Esophagus squamous epithelium (tissue), 5 donors: ENCODE measurements around the gene CELF3. TPM values are rescaled to one million over a fixed set of nuclear protein-coding genes. Genes with fewer than 3 reads are reported as not detected.
"Not testable (repeated sequence)": the region's sequence is repeated elsewhere in the genome, so short reads cannot be mapped to it uniquely, and the experiment has no call there.

Source experiments
- DNase-seq: peaks from one replicate; lab custom pipeline; 2025; lab: John Stamatoyannopoulos, UW
- H3K27ac ChIP-seq, 4 donors: fragments of 200-600 bp; sonication (generic); one replicate each; pipeline ENCODE4 v1.5.1; 2016 to 2019; ENCODE audit warnings: mild to moderate bottlenecking in 1 of 4
- H3K27me3 ChIP-seq, 4 donors: fragments of 200-600 bp; sonication (generic); 1 replicate in 3 of 4; 2 replicates in 1 of 4; pipeline versions ENCODE4 v1.5.1 to v1.6.0; 2017 to 2021; ENCODE audit warnings: antibody characterized with exemption in 1 of 4
- H3K36me3 ChIP-seq, 3 donors: fragments of 200-600 bp; sonication (generic); one replicate each; pipeline ENCODE4 v1.5.1; 2016 to 2019
- H3K4me1 ChIP-seq, 3 donors: fragments of 200-600 bp; sonication (generic); one replicate each; pipeline ENCODE4 v1.5.1; 2017 to 2019
- H3K4me3 ChIP-seq, 4 donors: fragments of 200-600 bp; sonication (generic); 1 replicate in 3 of 4; 2 replicates in 1 of 4; pipeline ENCODE4 v1.5.1; 2016 to 2019; ENCODE audit warnings: mild to moderate bottlenecking in 2 of 4, moderate library complexity in 1 of 4
- H3K9me3 ChIP-seq, 3 donors: fragments of 200-600 bp; sonication (generic); one replicate each; pipeline ENCODE4 v1.5.1; 2016 to 2019
- CTCF ChIP-seq, 6 experiments: fragments of 450-650 bp in 4 of 6; fragments of 200-600 bp in 2 of 6; sonication (generic) in 2 of 6; IDR thresholded peaks; one replicate each; pipeline ENCODE4 v1.5.1; 2016 to 2019; ENCODE audit warnings: antibody characterized with exemption in 6 of 6, mild to moderate bottlenecking in 4 of 6, moderate library complexity in 4 of 6
- POLR2A ChIP-seq, 4 donors: fragments of 450-650 bp; IDR thresholded peaks; one replicate each; pipeline ENCODE4 v1.6.1; 2017; ENCODE audit warnings: antibody characterized with exemption in 4 of 4, mild to moderate bottlenecking in 4 of 4, moderate library complexity in 3 of 4
- WGBS, 2 donors: methylation state at CpG; one replicate each; pipeline ENCODE4 v1.1.5; 2018; 5-methylcytosine and 5-hydroxymethylcytosine counted together
- intact Hi-C: fragments of 100-400 bp; cut with DNase I; formaldehyde crosslinking; loops from one replicate; pipeline ENCODE4 v1.15.0; 2022
- total RNA-seq, 4 donors: library from RNA; depleted of rRNA; stranded (reverse); fragments of >200 nt; gene quantifications; one replicate each; pipeline ENCODE4 v1.1.0, GENCODE V29; 2016
- donor health status: DM: yes; HTN: yes; CAD: no.

Gene CELF3
- total RNA-seq, 4 donors from 2014 or later, result 0.19 TPM; not detected in 3

- Histone ChIP-seq H3K4me3 (no peak overlapping the region), H3K27ac (no peak overlapping the region), H3K36me3 (peaks cover 0 to 62% (median 0%) of the 10 kb centered on the region in 3 donors), H3K9me3 (no peaks in the 10 kb centered on the region), H3K27me3 (no peaks in the 10 kb centered on the region), H3K4me1 (peaks cover 0 to under 1% (median 0%) of the 10 kb centered on the region in 3 donors)
- TF ChIP-seq POLR2A (IDR thresholded peaks at IDR 0.05) (no peak), CTCF (IDR thresholded peaks at IDR 0.05) (no peak)
- DNase-seq, result no peak
- intact Hi-C loops, result loop anchor here (10.0 kb wide), 1 partner anchor 92 kb away; no protein-coding TSS in a partner anchor
- 76 to 77% methylated on average over 2 of the region's 2 CpGs for WGBS, 2 donors
Measured at GRCh38 chr1:151686561-151686960, 30.0 kb downstream of the CELF3 start.

GRCh38 chr1:151684128-151684527, 32.5 kb downstream of the CELF3 start:
- TF ChIP-seq POLR2A (IDR thresholded peaks at IDR 0.05) (no peak), CTCF (IDR thresholded peaks at IDR 0.05) (no peak)
- Histone ChIP-seq H3K9me3 (no peaks in the 10 kb centered on the region), H3K27me3 (no peaks in the 10 kb centered on the region), H3K4me1 (peaks cover 0 to 17% (median 0%) of the 10 kb centered on the region in 3 donors), H3K27ac (no peak overlapping the region), H3K4me3 (no peak overlapping the region), H3K36me3 (peaks cover 0 to 55% (median 0%) of the 10 kb centered on the region in 3 donors)
- DNase-seq, result no peak
- intact Hi-C loops, result loop anchor here (10.0 kb wide), 1 partner anchor 89 kb away; no protein-coding TSS in a partner anchor
- 70 to 95% methylated on average over 2 of the region's 2 CpGs for WGBS, 2 donors

- not testable (repeated sequence) for DNase-seq, H3K27me3 ChIP-seq, H3K27ac ChIP-seq, H3K9me3 ChIP-seq, H3K4me3 ChIP-seq
- intact Hi-C loops, result loop anchor here (10.0 kb wide), 1 partner anchor 88 kb away; no protein-coding TSS in a partner anchor
- Histone ChIP-seq H3K36me3 (peaks cover 0 to 64% (median 0%) of the 10 kb centered on the region in 3 donors), H3K4me1 (peaks cover 0 to 17% (median 0%) of the 10 kb centered on the region in 3 donors)
- 93 to 97% methylated on average over 7 of the region's 7 CpGs for WGBS, 2 donors
Measured at GRCh38 chr1:151682901-151683300, 33.7 kb downstream of the CELF3 start.

GRCh38 chr1:151681923-151682322, 34.7 kb downstream of the CELF3 start:
- Histone ChIP-seq H3K36me3 (peaks cover 0 to 64% (median 0%) of the 10 kb centered on the region in 3 donors), H3K27me3 (no peaks in the 10 kb centered on the region), H3K4me3 (no peak overlapping the region), H3K27ac (no peak overlapping the region), H3K9me3 (no peaks in the 10 kb centered on the region), H3K4me1 (peaks cover 0 to 17% (median 0%) of the 10 kb centered on the region in 3 donors)
- intact Hi-C loops, result loop anchor here (10.0 kb wide), 1 partner anchor 87 kb away; no protein-coding TSS in a partner anchor
- TF ChIP-seq CTCF (IDR thresholded peaks at IDR 0.05) (no peak), POLR2A (IDR thresholded peaks at IDR 0.05) (no peak)
- no peak for DNase-seq
- WGBS, 2 donors, result 79 to 86% methylated on average over 2 of the region's 2 CpGs

GRCh38 chr1:151680826-151681225, 35.8 kb downstream of the CELF3 start:
- H3K9me3 ChIP-seq, result no peaks in the 10 kb centered on the region
- no peaks in the 10 kb centered on the region for H3K27me3 ChIP-seq
- H3K27ac ChIP-seq, result peak overlapping the region; percentile 10 to 69 (median 46)
- intact Hi-C loops, result loop anchor here (10.0 kb wide), 1 partner anchor 86 kb away; no protein-coding TSS in a partner anchor
- H3K36me3 ChIP-seq, result peaks cover 0 to 53% (median 0%) of the 10 kb centered on the region in 3 donors
- no peak for DNase-seq
- no peak overlapping the region for H3K4me3 ChIP-seq
- WGBS, 2 donors, result 20 to 23% methylated on average over 3 of the region's 3 CpGs
- H3K4me1 ChIP-seq, result peaks cover 0 to 17% (median 0%) of the 10 kb centered on the region in 3 donors
- TF ChIP-seq CTCF (IDR thresholded peaks at IDR 0.05) (no peak), POLR2A (IDR thresholded peaks at IDR 0.05) (no peak)
